Activated CD4-positive, alpha-beta T cell treated with anti-CD3 and anti-CD28 coated beads, Interleukin-2, amount 10 ng/mL, durations not matched to agents 24 days and 14 days (primary cell): ENCODE measurements around the gene ODAPH. TPM values are rescaled to one million over a fixed set of nuclear protein-coding genes. Genes with fewer than 3 reads are reported as not detected.
"Not testable (repeated sequence)": the region's sequence is repeated elsewhere in the genome, so short reads cannot be mapped to it uniquely, and the experiment has no call there.

ENCODE experiments used
- DNase-seq: peaks from one replicate; pipeline ENCODE4 v3.0.0; 2022
- H3K27ac Mint-ChIP-seq: one replicate; pipeline ENCODE4 v1.8.0; 2022; ENCODE audit warnings: mild to moderate bottlenecking, mixed read lengths
- H3K27me3 Mint-ChIP-seq: one replicate; pipeline ENCODE4 v1.8.0; 2022; ENCODE audit warnings: mixed read lengths
- H3K36me3 Mint-ChIP-seq: one replicate; pipeline ENCODE4 v1.8.0; 2022; ENCODE audit warnings: low read depth, mild to moderate bottlenecking, mixed read lengths
- H3K4me1 Mint-ChIP-seq: one replicate; pipeline ENCODE4 v1.8.0; 2021; ENCODE audit warnings: mixed read lengths
- H3K4me3 Mint-ChIP-seq: one replicate; pipeline ENCODE4 v1.8.0; 2022; ENCODE audit warnings: mild to moderate bottlenecking, moderate library complexity, mixed read lengths
- H3K9me3 Mint-ChIP-seq: one replicate; pipeline ENCODE4 v1.8.0; 2021; ENCODE audit warnings: mixed read lengths
- intact Hi-C: fragments of 100-400 bp; cut with micrococcal nuclease; formaldehyde crosslinking; loops from one replicate; pipeline ENCODE4 v1.15.1; 2023
- total RNA-seq: library from RNA; stranded (reverse); gene quantifications from 2 replicates; pipeline ENCODE4 v1.2.3, GENCODE V29; 2022

The ODAPH gene
- total RNA-seq, 1 donor from 2014 or later: 0.47 TPM

DNA sequence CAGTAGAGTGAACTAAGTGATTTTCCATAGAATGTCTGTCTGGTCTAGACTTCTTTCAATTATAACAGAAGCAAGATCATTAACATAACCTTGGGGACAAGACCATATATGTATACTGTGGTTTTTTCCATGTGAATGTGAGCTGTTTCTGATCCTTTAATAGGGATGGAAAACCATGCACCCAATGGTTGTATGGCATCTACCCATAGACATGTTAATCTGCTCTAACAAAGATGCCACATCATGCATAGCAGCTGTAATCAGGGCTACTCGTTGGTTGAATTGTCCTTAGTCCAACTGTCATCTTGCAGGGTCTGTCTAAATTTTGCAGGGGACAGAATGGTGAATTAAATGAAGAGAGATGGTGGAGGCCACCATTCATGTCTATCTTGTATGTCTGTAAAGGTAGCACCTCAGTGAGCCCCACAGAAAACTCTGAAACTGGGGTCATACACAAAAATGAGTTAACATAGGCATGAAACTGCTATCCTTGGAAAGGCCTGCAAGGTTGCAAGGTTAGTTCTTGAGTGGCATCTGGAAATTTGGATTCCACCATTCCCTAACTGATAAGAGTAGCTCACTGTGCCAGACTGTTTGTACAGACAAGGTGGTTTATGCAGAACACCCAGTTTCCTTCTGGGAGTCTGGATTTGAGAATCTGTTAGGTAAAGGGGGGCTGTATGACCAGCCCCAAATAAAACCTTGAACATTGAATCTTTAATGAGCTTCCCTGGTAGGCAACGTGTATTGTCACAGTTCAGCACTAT, 25.1 kb upstream of the ODAPH start:
- no peak overlapping the region for H3K27ac Mint-ChIP-seq
- H3K9me3 Mint-ChIP-seq: peaks cover 9% of the 10 kb centered on the region
- no peak overlapping the region for H3K4me3 Mint-ChIP-seq
- H3K27me3 Mint-ChIP-seq: no peaks in the 10 kb centered on the region
- peaks cover 60% of the 10 kb centered on the region for H3K36me3 Mint-ChIP-seq
- no peaks in the 10 kb centered on the region for H3K4me1 Mint-ChIP-seq
- intact Hi-C loops: no loop called here
- DNase-seq: no peak

- H3K36me3 Mint-ChIP-seq: peaks cover 56% of the 10 kb centered on the region
- H3K9me3 Mint-ChIP-seq, H3K4me1 Mint-ChIP-seq, intact Hi-C loops, DNase-seq, H3K27ac Mint-ChIP-seq, H3K27me3 Mint-ChIP-seq, H3K4me3 Mint-ChIP-seq: not testable (repeated sequence)
These were observed 24.2 kb upstream of the ODAPH start for GRCh38 chr4:75531536-75532143.

DNA sequence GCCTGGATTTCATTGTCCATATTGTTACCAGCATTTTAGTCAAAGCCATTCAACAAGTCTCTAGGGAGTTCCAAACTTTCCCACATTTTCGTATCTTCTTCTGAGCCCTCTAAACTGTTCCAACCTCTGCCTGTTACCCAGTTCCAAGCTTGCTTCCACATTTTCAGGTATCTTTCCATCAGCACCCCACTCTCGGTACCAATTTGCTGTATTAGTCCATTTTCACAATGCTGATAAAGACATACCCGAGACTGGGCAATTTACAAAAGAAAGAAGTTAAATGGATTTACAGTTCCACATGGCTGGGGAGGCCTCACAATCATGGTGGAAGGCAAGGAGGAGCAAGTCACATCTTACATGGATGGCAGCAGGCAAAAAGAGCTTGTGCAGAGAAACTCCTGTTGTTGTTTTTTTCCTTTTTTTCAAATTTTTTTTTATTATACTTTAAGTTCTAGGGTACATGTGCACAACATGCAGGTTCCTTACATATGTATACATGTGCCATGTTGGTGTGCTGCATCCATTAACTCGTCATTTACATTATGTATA, 22.5 kb upstream of the ODAPH start:
- H3K36me3 Mint-ChIP-seq: peaks cover 49% of the 10 kb centered on the region
- H3K4me1 Mint-ChIP-seq, H3K27me3 Mint-ChIP-seq, H3K27ac Mint-ChIP-seq, H3K9me3 Mint-ChIP-seq, intact Hi-C loops, H3K4me3 Mint-ChIP-seq, DNase-seq: not testable (repeated sequence)

GRCh38 chr4:75533926-75534325, 21.9 kb upstream of the ODAPH start:
- H3K36me3 Mint-ChIP-seq: peaks cover 47% of the 10 kb centered on the region
- intact Hi-C loops, H3K4me3 Mint-ChIP-seq, H3K27me3 Mint-ChIP-seq, H3K9me3 Mint-ChIP-seq, DNase-seq, H3K27ac Mint-ChIP-seq, H3K4me1 Mint-ChIP-seq: not testable (repeated sequence)

GRCh38 chr4:75537308-75537707, 18.6 kb upstream of the ODAPH start:
- H3K9me3 Mint-ChIP-seq, intact Hi-C loops, H3K4me1 Mint-ChIP-seq, H3K27ac Mint-ChIP-seq, H3K27me3 Mint-ChIP-seq, H3K4me3 Mint-ChIP-seq, DNase-seq: not testable (repeated sequence)
- H3K36me3 Mint-ChIP-seq: peaks cover 19% of the 10 kb centered on the region

DNA sequence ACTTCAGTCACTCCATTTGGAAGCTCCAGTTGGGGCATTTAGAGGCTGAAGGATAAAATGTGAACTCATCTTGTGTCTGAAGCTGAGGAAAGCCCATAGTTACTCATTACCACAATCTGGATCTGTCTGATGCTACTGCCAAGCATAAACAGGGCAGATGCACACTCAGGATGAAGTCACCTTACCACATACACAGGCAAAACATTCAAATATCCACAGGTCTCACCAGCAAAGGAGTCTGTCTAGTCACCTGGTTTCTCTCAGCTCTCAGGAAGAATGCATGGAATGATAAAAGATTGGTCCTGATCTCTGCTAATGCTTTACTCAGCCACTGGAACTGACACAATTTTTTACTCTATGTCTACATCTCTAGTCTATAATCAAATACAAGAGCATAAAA, 13.0 kb upstream of the ODAPH start:
- DNase-seq: no peak
- Mint-ChIP-seq H3K4me1 (no peaks in the 10 kb centered on the region), H3K27ac (no peak overlapping the region), H3K9me3 (no peaks in the 10 kb centered on the region), H3K4me3 (no peak overlapping the region), H3K36me3 (no peaks in the 10 kb centered on the region), H3K27me3 (no peaks in the 10 kb centered on the region)
- intact Hi-C loops: no loop called here

- intact Hi-C loops, H3K27me3 Mint-ChIP-seq, H3K9me3 Mint-ChIP-seq, H3K36me3 Mint-ChIP-seq, H3K27ac Mint-ChIP-seq, DNase-seq, H3K4me1 Mint-ChIP-seq, H3K4me3 Mint-ChIP-seq: not testable (repeated sequence)
These were observed 11.6 kb upstream of the ODAPH start for GRCh38 chr4:75544220-75544619.

DNA sequence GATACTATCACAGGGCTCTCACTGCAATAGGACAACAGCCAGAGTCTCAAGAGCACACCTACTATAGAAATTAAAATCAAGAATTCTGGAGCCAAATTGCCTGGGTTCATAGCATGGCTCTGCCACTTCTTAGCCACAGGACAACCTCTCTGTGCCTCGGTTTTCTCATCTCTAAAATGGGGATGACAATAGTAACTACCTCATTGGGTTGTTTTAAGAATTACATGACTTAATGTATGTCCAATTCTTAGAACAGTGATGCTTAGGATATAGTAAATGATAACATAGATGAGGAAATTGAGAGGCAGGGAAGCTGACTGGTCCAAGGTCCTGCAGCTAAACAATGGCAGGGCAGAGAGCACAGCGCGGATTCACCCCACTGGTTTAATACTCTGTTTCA, 11.0 kb upstream of the ODAPH start:
- DNase-seq: no peak
- intact Hi-C loops: no loop called here
- H3K9me3 Mint-ChIP-seq: no peaks in the 10 kb centered on the region
- no peak overlapping the region for H3K27ac Mint-ChIP-seq
- no peak overlapping the region for H3K4me3 Mint-ChIP-seq
- no peaks in the 10 kb centered on the region for H3K36me3 Mint-ChIP-seq
- no peaks in the 10 kb centered on the region for H3K27me3 Mint-ChIP-seq
- no peaks in the 10 kb centered on the region for H3K4me1 Mint-ChIP-seq

- H3K4me3 Mint-ChIP-seq: no peak overlapping the region
- H3K27ac Mint-ChIP-seq: no peak overlapping the region
- no peaks in the 10 kb centered on the region for H3K27me3 Mint-ChIP-seq
- intact Hi-C loops: no loop called here
- H3K4me1 Mint-ChIP-seq: no peaks in the 10 kb centered on the region
- no peak for DNase-seq
- no peaks in the 10 kb centered on the region for H3K36me3 Mint-ChIP-seq
- H3K9me3 Mint-ChIP-seq: no peaks in the 10 kb centered on the region
These were observed 10.3 kb upstream of the ODAPH start for GRCh38 chr4:75545526-75545925.

DNA sequence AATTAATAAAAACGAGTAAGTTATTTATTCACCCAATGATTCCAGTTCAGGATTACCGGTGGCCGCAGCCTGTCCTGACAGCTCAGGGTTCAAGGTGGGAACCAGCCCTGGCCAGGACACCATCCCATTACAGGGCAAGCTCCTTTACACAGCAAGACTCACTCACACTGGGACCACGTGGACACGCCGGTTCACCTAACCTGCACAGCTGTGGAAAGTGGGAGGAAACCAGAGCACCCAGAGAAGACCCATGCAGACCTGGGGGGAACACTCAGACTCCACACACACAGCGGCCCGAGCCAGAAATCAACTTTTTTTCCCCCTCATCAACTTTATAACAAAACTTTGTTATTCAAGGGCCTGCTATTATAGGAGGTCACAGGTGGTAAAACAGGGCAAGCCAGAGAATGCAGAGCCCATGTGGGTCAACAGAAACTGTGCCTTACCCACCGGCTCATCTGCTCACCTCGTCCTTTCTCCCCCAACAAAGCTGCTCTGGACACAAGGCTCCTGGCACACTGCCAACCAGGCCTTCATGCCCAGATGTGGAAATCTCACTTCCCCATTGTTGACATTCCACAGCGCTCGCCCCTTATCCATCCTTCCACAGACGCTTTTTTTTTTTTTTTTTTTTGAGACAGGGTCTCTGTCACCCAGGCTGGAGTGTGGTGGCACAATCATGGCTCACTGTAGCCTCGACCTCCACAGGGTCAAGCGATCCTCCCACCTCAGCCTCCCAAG, 8.0 kb upstream of the ODAPH start:
- H3K4me1 Mint-ChIP-seq: no peaks in the 10 kb centered on the region

DNA sequence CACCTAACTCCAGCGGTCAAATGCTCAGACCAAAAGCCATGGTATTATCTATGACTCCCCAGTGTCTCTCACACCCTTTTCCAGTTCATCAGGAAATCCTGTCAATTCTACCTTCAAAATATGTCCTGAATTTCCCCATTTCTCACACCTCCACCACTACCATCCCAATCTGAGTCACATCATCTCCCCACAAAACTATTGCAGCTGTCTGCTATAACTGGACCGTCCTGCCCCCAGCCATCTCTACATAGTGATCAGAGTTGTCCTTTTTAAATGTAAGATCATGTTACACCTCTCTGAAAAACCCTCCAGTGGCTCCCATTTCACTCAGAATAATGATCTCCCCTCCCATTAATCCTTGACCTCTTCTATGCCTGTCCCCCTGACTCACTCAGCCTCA, 6.8 kb upstream of the ODAPH start:
- no peak overlapping the region for H3K4me3 Mint-ChIP-seq
- no peaks in the 10 kb centered on the region for H3K36me3 Mint-ChIP-seq
- H3K4me1 Mint-ChIP-seq: no peaks in the 10 kb centered on the region
- intact Hi-C loops: no loop called here
- no peak overlapping the region for H3K27ac Mint-ChIP-seq
- no peaks in the 10 kb centered on the region for H3K9me3 Mint-ChIP-seq
- no peaks in the 10 kb centered on the region for H3K27me3 Mint-ChIP-seq
- DNase-seq: no peak

More for the DNA sequence above, 8.0 kb upstream of the ODAPH start:
- DNase-seq: no peak
- Mint-ChIP-seq H3K36me3 (no peaks in the 10 kb centered on the region), H3K27ac (no peak overlapping the region), H3K4me3 (no peak overlapping the region), H3K9me3 (no peaks in the 10 kb centered on the region), H3K27me3 (no peaks in the 10 kb centered on the region)
- intact Hi-C loops: no loop called here

- no peak for DNase-seq
- Mint-ChIP-seq H3K36me3 (no peaks in the 10 kb centered on the region), H3K27me3 (peaks cover 7% of the 10 kb centered on the region), H3K9me3 (no peaks in the 10 kb centered on the region), H3K4me3 (no peak overlapping the region), H3K27ac (no peak overlapping the region), H3K4me1 (no peaks in the 10 kb centered on the region)
- intact Hi-C loops: no loop called here
These were observed 3.4 kb upstream of the ODAPH start for GRCh38 chr4:75552452-75552851.

DNA sequence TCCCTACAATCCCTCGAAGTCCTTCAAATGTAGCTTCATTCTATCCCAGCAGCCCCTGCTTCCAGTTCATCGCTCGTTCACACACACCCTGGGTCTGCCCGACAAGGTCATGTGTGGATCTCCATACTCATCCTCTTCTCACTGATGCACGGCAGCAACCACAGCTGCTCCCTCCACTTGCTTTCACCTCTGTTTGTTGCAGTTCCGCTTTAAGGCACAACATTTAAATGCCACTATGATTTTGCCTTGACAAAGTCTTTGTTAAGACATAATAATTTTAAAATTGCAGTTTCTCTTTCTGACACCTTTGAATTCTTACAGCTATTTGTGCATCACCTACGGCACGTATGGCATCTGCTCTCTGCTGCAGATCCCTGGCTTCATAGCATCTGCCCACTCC, 1.8 kb downstream of the ODAPH start:
- DNase-seq: no peak
- Mint-ChIP-seq H3K9me3 (no peaks in the 10 kb centered on the region), H3K27me3 (peaks cover 22% of the 10 kb centered on the region), H3K27ac (no peak overlapping the region), H3K36me3 (no peaks in the 10 kb centered on the region), H3K4me3 (no peak overlapping the region), H3K4me1 (no peaks in the 10 kb centered on the region)
- intact Hi-C loops: no loop called here

DNA sequence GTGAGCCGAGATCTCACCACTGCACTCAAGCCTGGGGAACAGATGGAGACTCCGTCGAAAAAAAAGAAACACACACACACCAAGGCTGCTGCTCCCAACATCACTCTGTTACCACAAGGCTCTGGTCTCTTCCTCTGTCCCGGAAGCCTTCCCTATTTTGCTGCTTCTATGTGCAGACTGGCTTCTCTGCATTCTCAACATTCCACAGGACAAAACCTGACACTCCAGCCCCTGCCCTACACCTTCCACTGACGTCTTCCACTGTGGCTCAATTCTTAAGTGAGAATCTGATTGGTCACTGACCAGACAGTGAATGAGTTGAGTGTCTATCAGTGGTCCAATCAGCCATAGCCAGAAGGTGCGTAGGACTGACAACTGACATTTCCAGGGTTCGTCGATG, 5.9 kb downstream of the ODAPH start:
- H3K9me3 Mint-ChIP-seq: no peaks in the 10 kb centered on the region
- no peaks in the 10 kb centered on the region for H3K36me3 Mint-ChIP-seq
- no peak for DNase-seq
- peaks cover 7% of the 10 kb centered on the region for H3K4me1 Mint-ChIP-seq
- H3K4me3 Mint-ChIP-seq: no peak overlapping the region
- peaks cover 23% of the 10 kb centered on the region for H3K27me3 Mint-ChIP-seq
- intact Hi-C loops: no loop called here
- H3K27ac Mint-ChIP-seq: no peak overlapping the region
